Mesothelial cell of epicardium (in vitro differentiated cells): ENCODE data around the gene CYP39A1. TPM values are rescaled to one million over a fixed set of nuclear protein-coding genes. Genes with fewer than 3 reads are reported as not detected.

Experiments
- DNase-seq, 2 experiments: peaks; one replicate each; pipeline ENCODE4 v3.0.0; 2021; ENCODE audit warnings: low spot score in 2 of 2; ENCODE audit not compliant: unreplicated experiment in 2 of 2
- H3K27ac Mint-ChIP-seq: 2 replicates; pipeline ENCODE4 v1.8.0; 2021; ENCODE audit warnings: mixed read lengths
- H3K27me3 Mint-ChIP-seq: 2 replicates; pipeline ENCODE4 v1.8.0; 2021; ENCODE audit warnings: low read depth, mixed read lengths
- H3K36me3 Mint-ChIP-seq: 2 replicates; pipeline ENCODE4 v1.8.0; 2021; ENCODE audit warnings: mixed read lengths
- H3K4me1 Mint-ChIP-seq: 2 replicates; pipeline ENCODE4 v1.8.0; 2021; ENCODE audit warnings: mixed read lengths
- H3K4me3 Mint-ChIP-seq: 2 replicates; pipeline ENCODE4 v1.8.0; 2021; ENCODE audit warnings: mild to moderate bottlenecking, moderate library complexity, mixed read lengths
- H3K9me3 Mint-ChIP-seq: 2 replicates; pipeline ENCODE4 v1.8.0; 2021; ENCODE audit warnings: mixed read lengths
- total RNA-seq: library from RNA; stranded (reverse); gene quantifications from 3 replicates; pipeline ENCODE4 v1.2.1, GENCODE V29; 2021
- TF ChIP-seq, protein P1 (sequence below): fragments of 200-600 bp; sonication (generic); IDR thresholded peaks from one replicate; pipeline ENCODE4 v1.5.0; 2021; ENCODE audit warnings: antibody characterized with exemption; ENCODE audit not compliant: unreplicated experiment

Gene CYP39A1
- total RNA-seq, 1 donor from 2014 or later = 6.9 TPM

- Mint-ChIP-seq H3K36me3 (peaks cover 2% of the 10 kb centered on the region), H3K27me3 (no peaks in the 10 kb centered on the region)
- no peak for DNase-seq
Observed at GRCh38 chr6:46676604-46677313, 24.1 kb upstream of the CYP39A1 start.

DNA sequence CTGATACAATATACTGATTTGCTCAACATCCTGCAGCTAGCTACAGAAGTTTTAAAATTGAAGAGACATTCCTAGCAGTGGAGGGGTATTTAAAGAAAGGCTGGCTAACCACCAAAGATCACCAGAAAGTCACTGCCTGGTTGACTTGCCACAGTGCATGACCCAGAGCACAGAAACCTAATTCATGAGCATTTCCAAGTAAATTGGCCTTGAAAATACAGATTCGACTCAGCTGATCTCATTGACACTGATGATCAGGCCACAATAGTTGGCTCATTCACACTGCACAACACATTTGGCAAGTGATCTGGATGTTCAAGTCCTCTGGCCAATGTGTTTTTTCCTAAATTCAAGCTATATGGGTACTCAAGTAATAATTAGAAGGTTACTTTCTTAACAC is 21.8 kb upstream of the CYP39A1 start:
- H3K27ac Mint-ChIP-seq = no peak overlapping the region
- no peaks in the 10 kb centered on the region for H3K4me1 Mint-ChIP-seq
- peaks cover 6% of the 10 kb centered on the region for H3K36me3 Mint-ChIP-seq
- H3K4me3 Mint-ChIP-seq = no peak overlapping the region
- no peaks in the 10 kb centered on the region for H3K27me3 Mint-ChIP-seq
- TF ChIP-seq, protein P1, sequence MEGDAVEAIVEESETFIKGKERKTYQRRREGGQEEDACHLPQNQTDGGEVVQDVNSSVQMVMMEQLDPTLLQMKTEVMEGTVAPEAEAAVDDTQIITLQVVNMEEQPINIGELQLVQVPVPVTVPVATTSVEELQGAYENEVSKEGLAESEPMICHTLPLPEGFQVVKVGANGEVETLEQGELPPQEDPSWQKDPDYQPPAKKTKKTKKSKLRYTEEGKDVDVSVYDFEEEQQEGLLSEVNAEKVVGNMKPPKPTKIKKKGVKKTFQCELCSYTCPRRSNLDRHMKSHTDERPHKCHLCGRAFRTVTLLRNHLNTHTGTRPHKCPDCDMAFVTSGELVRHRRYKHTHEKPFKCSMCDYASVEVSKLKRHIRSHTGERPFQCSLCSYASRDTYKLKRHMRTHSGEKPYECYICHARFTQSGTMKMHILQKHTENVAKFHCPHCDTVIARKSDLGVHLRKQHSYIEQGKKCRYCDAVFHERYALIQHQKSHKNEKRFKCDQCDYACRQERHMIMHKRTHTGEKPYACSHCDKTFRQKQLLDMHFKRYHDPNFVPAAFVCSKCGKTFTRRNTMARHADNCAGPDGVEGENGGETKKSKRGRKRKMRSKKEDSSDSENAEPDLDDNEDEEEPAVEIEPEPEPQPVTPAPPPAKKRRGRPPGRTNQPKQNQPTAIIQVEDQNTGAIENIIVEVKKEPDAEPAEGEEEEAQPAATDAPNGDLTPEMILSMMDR = no peak
- H3K9me3 Mint-ChIP-seq = no peaks in the 10 kb centered on the region
- DNase-seq = no peak

More at GRCh38 chr6:46676604-46677313, 24.1 kb upstream of the CYP39A1 start:
- H3K4me1 Mint-ChIP-seq = no peaks in the 10 kb centered on the region
- no peaks in the 10 kb centered on the region for H3K9me3 Mint-ChIP-seq
- H3K27ac Mint-ChIP-seq = no peak overlapping the region
- TF ChIP-seq, protein P1 = no peak
- H3K4me3 Mint-ChIP-seq = no peak overlapping the region

- Mint-ChIP-seq H3K4me1 (no peaks in the 10 kb centered on the region), H3K36me3 (peaks cover 11% of the 10 kb centered on the region), H3K9me3 (no peaks in the 10 kb centered on the region), H3K27me3 (no peaks in the 10 kb centered on the region), H3K4me3 (no peak overlapping the region), H3K27ac (no peak overlapping the region)
- no peak for DNase-seq
- TF ChIP-seq, protein P1 = no peak
Observed at GRCh38 chr6:46667377-46667776, 14.8 kb upstream of the CYP39A1 start.

- H3K9me3 Mint-ChIP-seq = no peaks in the 10 kb centered on the region
- DNase-seq = no peak
- H3K27me3 Mint-ChIP-seq = no peaks in the 10 kb centered on the region
- no peaks in the 10 kb centered on the region for H3K36me3 Mint-ChIP-seq
- H3K4me1 Mint-ChIP-seq = no peaks in the 10 kb centered on the region
- no peak overlapping the region for H3K4me3 Mint-ChIP-seq
- TF ChIP-seq, protein P1 = no peak
- H3K27ac Mint-ChIP-seq = no peak overlapping the region
Observed at GRCh38 chr6:46661483-46661882, 8.9 kb upstream of the CYP39A1 start.

DNA sequence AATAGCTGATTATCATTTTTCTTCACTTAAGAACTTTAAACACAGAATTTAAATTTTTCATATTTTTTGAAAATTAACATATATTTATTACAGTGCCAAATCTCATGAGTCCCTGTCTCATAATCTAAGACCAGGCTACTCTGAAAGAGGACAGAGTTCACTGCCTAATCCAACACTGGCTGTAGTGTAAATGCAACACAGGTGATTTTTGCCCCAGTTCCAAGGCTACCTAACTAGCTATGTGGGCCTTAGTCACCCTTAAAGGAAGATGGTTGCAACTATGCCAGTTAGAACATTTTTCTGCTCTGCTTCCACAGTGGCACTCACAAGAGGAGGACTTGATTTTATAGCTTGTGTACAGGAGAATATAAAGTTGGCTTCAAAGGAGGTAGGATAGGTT is 5.0 kb upstream of the CYP39A1 start:
- Mint-ChIP-seq H3K9me3 (no peaks in the 10 kb centered on the region), H3K4me3 (no peak overlapping the region), H3K27ac (no peak overlapping the region), H3K27me3 (peaks cover 21% of the 10 kb centered on the region), H3K4me1 (peaks cover 4% of the 10 kb centered on the region), H3K36me3 (peaks cover 3% of the 10 kb centered on the region)
- no peak for DNase-seq
- TF ChIP-seq, protein P1 = no peak
